Coronary artery (tissue), 2 donors: ENCODE measurements around the gene MROH7.

ENCODE experiments used
- DNase-seq: peaks from one replicate; pipeline ENCODE4 v3.0.0-alpha.2; 2017; ENCODE audit warnings: low spot score
- H3K27ac ChIP-seq, 2 donors: fragments of 200-600 bp; sonication (generic); one replicate each; pipeline ENCODE4 v1.5.1; 2016 to 2019
- H3K4me3 ChIP-seq: fragments of 200-600 bp; sonication (generic); 2 replicates; pipeline ENCODE4 v1.5.1; 2016; ENCODE audit warnings: mild to moderate bottlenecking, moderate library complexity
- TF ChIP-seq, protein P1 (sequence below): fragments of 200-600 bp; sonication (generic); IDR thresholded peaks from one replicate; pipeline ENCODE4 v1.5.1; 2019; ENCODE audit warnings: antibody characterized with exemption

MROH7 gene

GRCh38 chr1:54599211-54599823 is 42.3 kb upstream of the MROH7 start:
- no peak overlapping the region for H3K27ac ChIP-seq
- TF ChIP-seq, protein P1, sequence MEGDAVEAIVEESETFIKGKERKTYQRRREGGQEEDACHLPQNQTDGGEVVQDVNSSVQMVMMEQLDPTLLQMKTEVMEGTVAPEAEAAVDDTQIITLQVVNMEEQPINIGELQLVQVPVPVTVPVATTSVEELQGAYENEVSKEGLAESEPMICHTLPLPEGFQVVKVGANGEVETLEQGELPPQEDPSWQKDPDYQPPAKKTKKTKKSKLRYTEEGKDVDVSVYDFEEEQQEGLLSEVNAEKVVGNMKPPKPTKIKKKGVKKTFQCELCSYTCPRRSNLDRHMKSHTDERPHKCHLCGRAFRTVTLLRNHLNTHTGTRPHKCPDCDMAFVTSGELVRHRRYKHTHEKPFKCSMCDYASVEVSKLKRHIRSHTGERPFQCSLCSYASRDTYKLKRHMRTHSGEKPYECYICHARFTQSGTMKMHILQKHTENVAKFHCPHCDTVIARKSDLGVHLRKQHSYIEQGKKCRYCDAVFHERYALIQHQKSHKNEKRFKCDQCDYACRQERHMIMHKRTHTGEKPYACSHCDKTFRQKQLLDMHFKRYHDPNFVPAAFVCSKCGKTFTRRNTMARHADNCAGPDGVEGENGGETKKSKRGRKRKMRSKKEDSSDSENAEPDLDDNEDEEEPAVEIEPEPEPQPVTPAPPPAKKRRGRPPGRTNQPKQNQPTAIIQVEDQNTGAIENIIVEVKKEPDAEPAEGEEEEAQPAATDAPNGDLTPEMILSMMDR, result no peak
- H3K4me3 ChIP-seq, result no peak overlapping the region
- DNase-seq, result no peak

- TF ChIP-seq, protein P1, result no peak
- no peak overlapping the region for H3K27ac ChIP-seq
- no peak overlapping the region for H3K4me3 ChIP-seq
- no peak for DNase-seq
These were observed 40.5 kb upstream of the MROH7 start for GRCh38 chr1:54600947-54601721.

DNA sequence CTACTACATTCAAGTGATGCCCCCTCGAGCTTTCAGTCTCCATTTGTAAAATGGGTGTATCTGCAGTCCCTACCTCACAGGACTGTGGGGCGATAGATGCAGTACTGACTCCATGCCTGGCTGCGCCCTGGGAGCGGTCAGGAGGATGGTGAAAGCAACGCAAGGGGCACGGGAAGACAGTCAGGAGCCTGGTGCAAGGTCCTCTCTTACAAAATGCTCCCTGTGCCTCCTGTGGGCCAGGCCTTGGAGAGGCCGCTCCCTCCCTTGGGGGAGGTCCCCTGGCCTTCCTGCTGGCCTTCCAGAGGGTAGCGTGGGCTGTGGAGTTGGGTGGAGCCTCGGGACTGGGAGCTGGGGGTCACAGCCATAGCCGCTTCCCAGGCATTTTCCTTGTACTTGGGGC is 39.9 kb upstream of the MROH7 start:
- TF ChIP-seq, protein P1, result no peak
- Histone ChIP-seq H3K27ac (no peak overlapping the region), H3K4me3 (no peak overlapping the region)
- DNase-seq, result no peak

DNA sequence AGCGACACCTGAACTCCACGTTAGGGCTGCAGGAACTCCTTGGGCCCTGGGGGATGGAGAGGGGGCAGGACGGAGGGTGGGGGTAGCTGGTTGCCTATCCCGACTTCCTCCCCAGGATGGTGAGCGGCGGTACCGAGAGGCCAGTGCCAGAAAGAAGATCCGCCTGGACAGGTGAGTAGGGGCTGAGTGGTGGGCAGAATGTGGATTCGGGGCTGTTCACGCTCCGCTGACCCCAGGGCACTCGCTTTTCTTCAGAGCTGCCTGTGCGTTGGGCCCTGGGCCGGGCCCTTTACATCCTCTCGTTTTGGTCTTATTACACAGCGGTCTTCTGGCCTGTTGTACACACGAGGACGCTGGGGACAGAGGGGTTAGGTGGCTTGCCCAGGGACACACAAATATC is 39.0 kb upstream of the MROH7 start:
- TF ChIP-seq, protein P1, result no peak
- no peak for DNase-seq
- Histone ChIP-seq H3K4me3 (no peak overlapping the region), H3K27ac (no peak overlapping the region)

GRCh38 chr1:54603241-54603640 is 38.3 kb upstream of the MROH7 start:
- no peak overlapping the region for H3K27ac ChIP-seq
- TF ChIP-seq, protein P1, result no peak
- DNase-seq, result no peak
- no peak overlapping the region for H3K4me3 ChIP-seq

GRCh38 chr1:54604051-54604450 is 37.5 kb upstream of the MROH7 start:
- DNase-seq, result no peak
- Histone ChIP-seq H3K27ac (no peak overlapping the region), H3K4me3 (no peak overlapping the region)
- TF ChIP-seq, protein P1, result no peak
